Mucosa of descending colon (tissue), 3 donors: ENCODE measurements around the gene CCDC57. TPM values are rescaled to one million over a fixed set of nuclear protein-coding genes. Genes with fewer than 3 reads are reported as not detected.

Experiments used
- ATAC-seq: fragments of 200-7000 bp; cut with Tn5 transposase; one replicate; pipeline ENCODE4 v1.9.1; 2020; ENCODE audit warnings: mild to moderate bottlenecking, moderate library complexity
- DNase-seq, 3 donors: peaks; one replicate each; pipeline ENCODE4 v3.0.0-alpha.2; 2020
- H3K36me3 ChIP-seq: fragments of 200-600 bp; one replicate; pipeline ENCODE4 v1.8.0; 2021; ENCODE audit warnings: low read depth, mild to moderate bottlenecking
- H3K4me1 ChIP-seq: fragments of 200-600 bp; one replicate; pipeline ENCODE4 v1.8.0; 2021; ENCODE audit warnings: low read depth, mild to moderate bottlenecking
- H3K4me3 ChIP-seq: fragments of 200-600 bp; one replicate; pipeline ENCODE4 v1.8.0; 2021; ENCODE audit warnings: mild to moderate bottlenecking
- H3K9me3 ChIP-seq: fragments of 200-600 bp; one replicate; pipeline ENCODE4 v1.8.0; 2021; ENCODE audit warnings: mild to moderate bottlenecking
- intact Hi-C, 2 donors: fragments of 100-400 bp; cut with DNase I in 1 of 2; cut with micrococcal nuclease in 1 of 2; formaldehyde crosslinking; loops; one replicate each; pipeline versions ENCODE4 v1.11.0 to v1.11.1; 2022; cut with DNase I, micrococcal nuclease
- total RNA-seq, 3 donors: library from RNA; stranded (reverse); fragmentation: NEBNext Ultra II Directional in 2 of 3; extraction: Animal tissue kit (Norgen Biotek cat#: 25700) in 2 of 3; gene quantifications; one replicate each; pipeline versions ENCODE4 v1.2.1 to v1.2.4, GENCODE V29; 2021 to 2023
- TF ChIP-seq, protein P1 (sequence below): fragments of 200-600 bp; IDR thresholded peaks from one replicate; pipeline ENCODE4 v1.8.0; 2022; ENCODE audit warnings: antibody characterized with exemption, mild to moderate bottlenecking
- donor health status: DM: no; HTN: no; CAD: no; lungs with moderate emphysema.
- donor health status: DM: no; HTN: no; CAD: no.
- donor health status: DM: no; HTN: yes; CAD: no.

CCDC57 gene
- total RNA-seq, 3 donors from 2014 or later: 41.3 to 46.3 (median 45.4) TPM

DNA sequence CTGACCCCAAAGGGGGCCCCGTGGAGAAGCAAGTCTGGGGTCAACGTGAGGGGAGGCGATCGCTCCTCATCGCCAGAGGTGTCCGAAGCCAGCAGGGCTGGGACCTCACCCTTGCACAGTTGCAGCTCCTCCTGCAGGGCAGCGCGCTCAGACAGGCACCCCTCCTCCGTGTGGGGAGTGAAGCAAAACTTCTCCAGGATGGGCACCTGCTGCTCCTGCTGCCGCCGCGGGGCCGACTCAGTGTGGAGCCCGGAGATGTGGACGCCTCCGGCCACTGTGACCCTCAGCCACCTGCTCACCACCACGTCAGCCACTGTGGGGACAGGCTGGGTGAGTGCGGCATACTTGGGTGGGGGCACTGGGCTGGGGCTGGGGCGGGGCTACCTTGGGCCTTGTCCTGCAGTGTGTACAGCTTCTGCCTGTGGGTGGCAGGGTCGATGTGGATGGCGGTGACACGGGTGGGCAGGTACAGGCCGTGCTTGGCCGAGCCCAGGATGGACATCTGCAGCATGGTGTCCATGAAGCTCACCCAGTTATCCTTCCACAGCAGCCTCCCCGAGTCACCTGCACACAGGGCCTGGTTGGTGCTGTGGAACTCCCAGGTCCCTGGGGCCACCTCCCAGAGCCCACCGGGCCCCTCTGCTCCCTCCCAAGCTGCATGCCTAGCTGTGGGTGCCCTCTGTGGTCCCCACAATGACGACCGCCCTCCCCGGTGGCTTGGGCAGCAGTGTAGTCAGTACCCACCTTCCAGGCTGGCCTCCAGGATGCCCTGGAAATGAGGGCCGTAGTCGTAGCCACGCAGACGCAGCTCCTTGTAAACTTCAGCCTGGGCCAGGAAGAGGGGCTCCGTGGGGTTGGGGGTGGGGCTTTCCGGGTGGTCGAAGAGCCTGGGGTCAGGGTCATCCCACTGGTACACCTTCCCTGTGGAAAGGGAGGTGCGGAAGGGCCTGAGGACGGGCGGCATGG lies 125.4 kb downstream of the CCDC57 start:
- Histone ChIP-seq H3K36me3 (peaks cover 28% of the 10 kb centered on the region), H3K9me3 (no peaks in the 10 kb centered on the region), H3K4me3 (no peak overlapping the region), H3K4me1 (no peaks in the 10 kb centered on the region)
- no peak for ATAC-seq
- peak in 1 of 3 donors; percentile 43 for DNase-seq
- intact Hi-C loops: no loop called here
- TF ChIP-seq, protein P1, sequence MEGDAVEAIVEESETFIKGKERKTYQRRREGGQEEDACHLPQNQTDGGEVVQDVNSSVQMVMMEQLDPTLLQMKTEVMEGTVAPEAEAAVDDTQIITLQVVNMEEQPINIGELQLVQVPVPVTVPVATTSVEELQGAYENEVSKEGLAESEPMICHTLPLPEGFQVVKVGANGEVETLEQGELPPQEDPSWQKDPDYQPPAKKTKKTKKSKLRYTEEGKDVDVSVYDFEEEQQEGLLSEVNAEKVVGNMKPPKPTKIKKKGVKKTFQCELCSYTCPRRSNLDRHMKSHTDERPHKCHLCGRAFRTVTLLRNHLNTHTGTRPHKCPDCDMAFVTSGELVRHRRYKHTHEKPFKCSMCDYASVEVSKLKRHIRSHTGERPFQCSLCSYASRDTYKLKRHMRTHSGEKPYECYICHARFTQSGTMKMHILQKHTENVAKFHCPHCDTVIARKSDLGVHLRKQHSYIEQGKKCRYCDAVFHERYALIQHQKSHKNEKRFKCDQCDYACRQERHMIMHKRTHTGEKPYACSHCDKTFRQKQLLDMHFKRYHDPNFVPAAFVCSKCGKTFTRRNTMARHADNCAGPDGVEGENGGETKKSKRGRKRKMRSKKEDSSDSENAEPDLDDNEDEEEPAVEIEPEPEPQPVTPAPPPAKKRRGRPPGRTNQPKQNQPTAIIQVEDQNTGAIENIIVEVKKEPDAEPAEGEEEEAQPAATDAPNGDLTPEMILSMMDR: no peak

- no peak for DNase-seq
- Histone ChIP-seq H3K36me3 (peaks cover 28% of the 10 kb centered on the region), H3K4me3 (no peak overlapping the region), H3K9me3 (no peaks in the 10 kb centered on the region), H3K4me1 (no peaks in the 10 kb centered on the region)
- intact Hi-C loops: no loop called here
- peak; percentile 2 for ATAC-seq
- TF ChIP-seq, protein P1: no peak
These were observed 126.5 kb downstream of the CCDC57 start for GRCh38 chr17:82085931-82086764.

DNA sequence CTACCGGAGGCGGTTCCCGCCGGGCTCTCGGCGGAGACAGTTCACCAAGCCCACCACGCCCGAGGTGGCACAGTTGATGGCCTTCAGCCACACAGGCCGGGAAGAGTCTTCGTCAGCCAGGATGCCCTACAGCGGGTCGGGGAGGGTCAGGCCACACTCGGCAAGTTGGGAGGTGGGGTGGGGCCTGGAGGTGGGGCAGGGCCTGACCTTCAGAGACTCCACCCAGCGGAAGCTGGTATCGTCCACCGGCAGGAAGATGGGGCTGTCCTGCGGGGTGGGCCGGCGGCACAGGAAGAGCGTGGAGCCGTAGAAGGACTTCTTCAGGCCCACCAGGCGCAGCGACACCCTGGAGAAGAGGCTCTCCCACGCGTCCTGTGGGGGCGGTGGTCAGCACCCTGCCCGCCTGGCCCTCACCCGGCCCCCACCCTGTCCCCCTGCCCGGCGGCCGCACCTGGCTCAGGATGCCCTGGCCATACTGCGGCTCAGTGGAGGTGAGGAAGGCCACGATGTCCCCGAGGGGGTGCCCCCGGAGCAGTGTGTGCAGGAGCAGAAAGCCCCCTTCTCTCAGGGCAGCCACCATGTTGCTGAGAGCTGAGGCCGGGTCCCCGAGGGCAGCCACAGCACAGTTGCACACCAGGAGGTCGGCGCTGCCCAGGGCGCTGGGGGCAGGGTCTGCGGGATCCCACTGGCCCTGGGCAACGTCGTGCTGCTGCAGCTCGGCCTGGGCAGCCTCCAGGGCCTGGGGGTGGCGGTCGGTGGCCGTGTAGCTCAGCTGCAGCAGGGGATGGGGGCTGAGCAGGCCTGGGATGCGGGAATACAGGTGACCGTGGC lies 127.4 kb downstream of the CCDC57 start:
- no peaks in the 10 kb centered on the region for H3K4me1 ChIP-seq
- TF ChIP-seq, protein P1: no peak
- no peak for ATAC-seq
- H3K36me3 ChIP-seq: peaks cover 32% of the 10 kb centered on the region
- no peak for DNase-seq
- H3K9me3 ChIP-seq: no peaks in the 10 kb centered on the region
- intact Hi-C loops: no loop called here
- no peak overlapping the region for H3K4me3 ChIP-seq

- intact Hi-C loops: no loop called here
- no peak for DNase-seq
- Histone ChIP-seq H3K4me3 (no peak overlapping the region), H3K9me3 (no peaks in the 10 kb centered on the region), H3K36me3 (peaks cover 32% of the 10 kb centered on the region), H3K4me1 (no peaks in the 10 kb centered on the region)
- TF ChIP-seq, protein P1: no peak
- ATAC-seq: no peak
These were observed 128.1 kb downstream of the CCDC57 start for GRCh38 chr17:82084373-82085030.
